Stimulated activated naive CD8-positive, alpha-beta T cell treated with anti-CD3 and anti-CD28 coated beads, Interleukin-15, Interleukin-2, amounts not matched to agents 100 U/mL and 50 U/mL, for 24 hours (primary cell): ENCODE measurements around the gene LPAR3.

Source experiments
- ATAC-seq: fragments of 150-1000 bp; cut with Tn5 transposase; one replicate; pipeline ENCODE4 v1.10.0; 2021
- DNase-seq: peaks from one replicate; pipeline ENCODE4 v3.0.0; 2021

LPAR3 gene

DNA sequence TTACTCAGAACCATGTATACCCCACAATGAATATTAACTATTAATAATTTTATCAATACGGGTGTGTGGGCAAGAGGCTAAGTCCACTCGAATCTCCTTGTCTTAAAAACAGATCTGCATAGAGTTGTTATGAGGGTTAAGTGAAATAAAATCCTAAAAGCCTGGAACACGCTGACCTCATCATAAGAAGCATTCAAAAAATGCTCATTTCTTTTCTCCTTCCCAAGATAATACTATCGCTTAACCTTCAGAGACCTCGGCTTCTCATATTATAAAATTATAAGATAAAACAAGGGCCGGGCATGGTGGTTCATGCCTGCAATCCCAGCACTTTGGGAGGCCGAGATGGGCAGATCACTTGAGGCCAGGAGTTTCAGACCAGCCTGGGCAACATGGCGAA lies 35.1 kb downstream of the LPAR3 start:
- DNase-seq, result no peak
- ATAC-seq, result no peak

- ATAC-seq, result no peak
- DNase-seq, result no peak
Measured at GRCh38 chr1:84856726-84857270, 36.2 kb downstream of the LPAR3 start.

DNA sequence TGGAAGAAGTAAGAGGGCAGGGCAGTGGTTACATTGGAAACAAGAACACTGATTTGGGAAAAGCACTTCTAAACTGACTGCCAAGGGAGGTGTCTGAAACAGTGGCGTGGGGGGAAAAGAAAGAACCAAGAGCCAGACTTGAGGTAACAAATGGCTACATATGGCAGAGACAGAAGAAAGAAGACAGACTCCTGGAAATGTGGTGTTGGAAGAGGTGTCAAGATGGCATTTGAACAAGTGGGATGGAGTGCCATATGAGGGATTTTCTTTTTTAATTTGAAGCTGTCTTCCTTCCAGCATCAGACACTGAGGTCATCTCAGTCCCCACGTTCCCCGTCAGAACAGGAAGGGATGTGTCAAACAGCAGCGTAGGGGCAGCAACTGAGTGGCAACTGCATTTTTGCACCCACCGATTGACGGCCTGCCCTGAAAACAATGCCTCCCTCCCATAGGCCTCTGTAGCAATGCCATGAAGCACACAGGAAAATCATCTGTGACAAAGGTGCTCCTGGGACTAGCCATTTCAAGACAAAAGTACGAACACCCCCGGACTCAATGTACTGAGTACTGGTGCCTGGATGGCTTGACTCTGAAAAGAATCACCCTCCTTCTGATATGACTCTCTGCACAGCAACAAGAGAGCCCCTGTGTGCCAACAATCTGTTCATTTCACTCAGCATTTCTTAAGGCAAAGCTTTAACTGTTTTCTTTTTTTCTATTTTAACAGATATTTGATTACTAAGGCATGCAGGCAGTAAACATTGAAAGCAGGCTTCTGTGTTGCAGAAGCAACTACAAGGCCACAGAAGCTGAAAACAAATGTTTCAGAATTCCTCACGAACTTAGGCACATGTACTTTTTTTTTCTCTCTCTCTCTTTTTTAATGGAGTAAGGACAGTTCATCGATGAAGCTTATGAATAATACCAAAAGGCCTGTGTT lies 37.0 kb downstream of the LPAR3 start:
- ATAC-seq (no peak), DNase-seq (no peak)

DNA sequence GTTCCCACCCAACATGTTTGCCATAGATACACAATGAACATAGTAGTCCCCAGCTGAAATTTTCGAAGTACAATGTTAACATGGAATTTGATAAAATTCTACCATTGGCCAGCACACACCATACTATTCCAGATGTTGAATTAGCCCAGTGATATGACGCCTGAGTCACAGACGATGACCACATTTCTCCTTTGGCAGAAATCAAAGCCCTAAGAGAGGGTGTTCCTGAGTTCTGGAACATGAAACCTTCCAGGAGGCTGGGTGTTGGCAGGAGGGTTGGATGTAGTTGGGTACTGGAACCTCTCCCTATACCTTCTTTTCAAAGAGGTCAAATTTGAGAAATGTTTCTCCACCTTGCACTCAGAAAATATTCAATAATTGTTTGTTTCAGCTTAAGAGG lies 37.8 kb downstream of the LPAR3 start:
- no peak for DNase-seq
- ATAC-seq, result no peak

DNA sequence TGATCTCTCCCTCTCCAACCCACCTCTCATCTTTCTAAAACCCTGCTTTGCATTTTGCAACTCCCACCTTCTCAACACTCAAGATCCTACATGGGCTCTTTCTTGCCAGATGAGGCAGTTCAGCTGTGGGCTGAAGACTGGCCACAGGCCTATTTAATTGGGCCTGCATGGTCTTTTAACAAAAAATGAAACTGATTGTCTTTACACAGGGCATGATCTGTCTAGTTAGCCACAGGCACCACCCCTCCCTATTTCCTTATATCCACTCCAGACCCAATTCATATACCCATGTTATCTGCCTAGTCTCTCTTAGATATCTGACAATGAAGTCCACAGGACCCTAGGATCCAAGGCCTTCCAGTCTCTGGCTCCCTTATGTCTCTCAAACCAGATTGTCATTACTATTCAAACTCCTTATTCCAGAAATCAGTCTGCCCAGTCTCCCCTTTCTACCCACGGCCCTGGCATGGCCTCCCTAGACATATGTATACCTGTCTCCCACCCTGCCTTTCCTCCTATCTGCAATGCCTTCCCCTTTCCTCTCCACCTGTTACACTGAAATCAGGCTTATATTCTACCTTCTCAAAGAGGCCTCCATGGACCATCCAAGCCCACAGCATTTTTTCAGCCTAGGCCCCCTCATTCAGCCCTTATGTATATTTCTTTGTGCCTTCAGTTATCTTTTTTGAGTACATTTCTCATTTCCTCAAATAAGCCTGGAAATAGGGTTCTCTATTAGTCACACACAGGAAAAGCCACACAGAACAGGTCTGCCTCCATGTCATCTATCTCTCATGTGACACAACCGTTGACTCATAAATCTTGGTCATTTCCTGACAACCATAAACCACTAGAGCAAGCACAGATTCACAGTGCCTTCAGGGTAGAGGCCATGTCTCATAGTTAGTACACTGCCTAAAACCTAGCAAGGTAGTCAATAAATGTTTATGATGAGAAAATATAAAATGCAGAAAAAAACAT lies 39.0 kb downstream of the LPAR3 start:
- DNase-seq (no peak), ATAC-seq (peak; percentile 100)

DNA sequence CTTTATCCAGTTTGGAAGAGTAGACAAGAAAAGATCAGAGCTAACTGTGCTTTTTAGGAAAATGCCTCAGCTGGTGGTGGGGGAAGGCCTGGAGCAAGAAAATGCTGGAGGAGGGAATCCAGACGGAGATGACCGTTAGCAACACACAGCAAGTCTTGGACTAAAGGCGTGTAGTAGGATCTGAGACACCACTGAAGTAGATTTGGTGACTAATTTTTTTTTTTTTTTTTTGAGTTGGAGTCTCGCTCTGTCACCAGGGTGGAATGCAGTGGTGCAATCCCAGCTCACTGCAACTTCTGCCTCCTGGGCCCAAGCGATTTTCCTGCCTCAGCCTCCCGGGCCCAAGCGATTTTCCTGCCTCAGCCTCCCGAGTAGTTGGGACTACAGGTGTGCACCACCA lies 41.2 kb downstream of the LPAR3 start:
- ATAC-seq, result no peak
- DNase-seq, result no peak

DNA sequence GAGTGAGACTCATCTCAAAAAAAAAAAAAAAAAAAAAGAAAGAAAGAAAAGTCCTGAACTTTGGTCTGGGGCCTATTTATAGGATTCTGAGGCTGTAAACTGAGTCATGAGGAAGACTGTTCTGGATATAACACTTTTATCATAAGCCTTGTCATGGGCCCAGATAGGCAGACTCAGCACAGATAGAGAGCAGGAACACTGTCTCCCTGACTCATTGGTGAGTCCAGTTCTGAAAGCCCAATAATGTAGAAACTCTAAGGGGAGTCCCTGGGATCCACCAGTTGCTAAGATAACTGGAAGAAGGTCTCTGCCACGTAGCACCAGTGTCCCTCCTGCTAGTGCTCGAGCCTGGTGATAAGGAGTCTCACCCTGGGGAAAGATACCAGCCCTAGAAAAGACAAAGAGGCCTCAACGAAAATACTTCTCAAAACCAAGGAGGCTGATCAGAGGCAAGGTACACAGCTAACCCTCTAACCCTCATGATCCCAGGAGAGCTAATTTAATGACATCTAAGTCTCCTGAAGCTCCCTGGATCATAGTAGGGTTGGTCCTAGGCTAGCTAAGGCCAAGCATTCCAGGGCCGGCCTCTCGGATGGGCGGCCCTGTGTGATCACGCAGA lies 43.5 kb downstream of the LPAR3 start:
- DNase-seq (no peak), ATAC-seq (no peak)

DNA sequence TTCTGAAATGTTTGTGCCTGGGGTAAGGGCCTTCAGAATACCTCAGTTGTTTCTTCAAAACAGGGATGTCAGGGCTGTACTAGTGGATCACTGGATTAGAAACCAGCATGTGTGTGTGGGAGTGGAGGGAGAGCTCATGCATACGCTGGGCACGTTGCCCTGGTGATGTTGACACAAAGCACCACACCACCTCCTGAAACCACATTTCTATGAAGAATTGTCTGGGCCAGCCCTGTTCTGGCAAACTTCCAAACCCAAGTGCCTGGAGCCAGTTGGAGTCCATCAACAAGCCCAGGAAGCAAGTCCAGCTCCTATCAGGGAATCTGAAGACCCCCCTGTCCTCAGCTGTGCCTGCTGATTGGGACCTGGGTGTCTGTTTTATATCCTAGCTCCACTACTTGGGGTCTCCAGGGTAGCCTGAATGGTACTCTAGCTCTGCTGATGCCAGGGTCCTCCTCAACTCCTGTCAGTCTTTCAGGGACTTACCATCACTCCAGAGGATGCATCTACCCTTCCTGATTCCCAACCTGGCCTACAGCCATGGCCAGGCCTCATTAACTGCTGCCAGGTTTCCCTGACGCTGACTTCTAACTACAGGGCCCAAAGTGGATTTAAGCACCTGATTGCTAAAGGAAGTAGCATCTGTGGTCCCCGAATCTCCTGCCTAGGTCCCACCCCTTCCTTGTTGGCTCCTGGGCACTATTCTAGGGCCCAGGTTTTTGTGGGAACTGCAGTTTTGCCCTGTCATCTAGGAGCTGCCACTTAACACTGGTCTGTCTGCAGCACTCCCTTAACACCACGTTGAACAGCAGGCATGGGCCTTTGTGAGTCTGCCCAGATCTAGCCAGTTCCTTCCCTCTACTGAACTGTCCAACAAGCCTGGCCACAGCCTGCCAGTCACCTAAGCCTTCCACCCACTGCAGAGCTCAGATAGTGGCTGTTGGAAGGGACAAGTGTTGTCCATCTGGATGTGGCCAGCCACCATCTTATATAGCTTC lies 45.5 kb downstream of the LPAR3 start:
- ATAC-seq (peak; percentile 56), DNase-seq (peak; percentile 27)

DNA sequence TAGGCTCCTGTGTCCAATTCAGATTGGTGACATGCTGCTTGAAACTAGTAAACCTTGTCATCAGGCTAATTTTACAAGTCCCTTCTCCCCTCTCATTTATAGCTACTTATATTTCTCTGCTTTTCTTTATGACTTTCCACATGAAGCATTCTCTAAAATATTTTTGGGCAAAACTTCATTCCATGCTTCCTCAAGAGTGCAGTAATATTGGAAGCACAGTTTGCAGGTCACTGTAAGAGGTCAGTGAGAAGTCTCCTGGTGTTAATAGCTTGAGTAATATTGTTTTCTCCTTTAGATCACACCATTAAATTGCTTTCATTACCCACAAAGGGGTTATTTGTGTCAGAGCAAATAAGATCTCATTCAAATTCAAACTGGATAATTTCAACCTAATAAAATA lies 46.6 kb downstream of the LPAR3 start:
- ATAC-seq (no peak), DNase-seq (no peak)

GRCh38 chr1:84845357-84845756 lies 47.6 kb downstream of the LPAR3 start:
- DNase-seq (no peak), ATAC-seq (no peak)

- ATAC-seq (no peak), DNase-seq (no peak)
Measured at GRCh38 chr1:84844094-84844493, 48.9 kb downstream of the LPAR3 start.

DNA sequence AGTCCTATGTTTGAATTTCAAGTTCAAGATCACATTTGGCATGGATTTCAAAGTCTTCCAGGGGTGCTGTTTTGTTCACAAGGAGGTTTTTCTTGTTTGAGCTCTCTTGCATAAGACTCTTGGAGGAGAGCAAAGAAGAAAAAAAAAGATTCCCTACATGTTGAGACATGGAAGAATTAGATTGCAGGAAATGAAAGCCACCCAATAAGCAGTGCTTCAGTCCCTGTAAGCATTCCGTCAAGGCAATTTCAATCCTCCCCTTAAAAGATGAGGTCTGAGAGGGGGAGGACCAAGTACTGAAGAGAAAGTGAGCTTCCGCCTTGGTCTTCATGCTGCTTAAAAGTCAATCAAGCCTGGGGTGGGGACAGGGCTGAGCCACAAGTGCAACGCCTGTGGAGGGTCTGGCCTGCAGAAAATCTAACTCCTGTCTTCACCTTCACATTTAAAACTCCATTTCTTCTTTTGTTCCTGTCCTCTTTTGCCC lies 50.2 kb downstream of the LPAR3 start:
- ATAC-seq (no peak), DNase-seq (no peak)

- ATAC-seq (no peak), DNase-seq (no peak)
Measured at GRCh38 chr1:84841971-84842370, 51.0 kb downstream of the LPAR3 start.

GRCh38 chr1:84840346-84840745 lies 52.7 kb downstream of the LPAR3 start:
- no peak for ATAC-seq
- DNase-seq, result no peak

DNA sequence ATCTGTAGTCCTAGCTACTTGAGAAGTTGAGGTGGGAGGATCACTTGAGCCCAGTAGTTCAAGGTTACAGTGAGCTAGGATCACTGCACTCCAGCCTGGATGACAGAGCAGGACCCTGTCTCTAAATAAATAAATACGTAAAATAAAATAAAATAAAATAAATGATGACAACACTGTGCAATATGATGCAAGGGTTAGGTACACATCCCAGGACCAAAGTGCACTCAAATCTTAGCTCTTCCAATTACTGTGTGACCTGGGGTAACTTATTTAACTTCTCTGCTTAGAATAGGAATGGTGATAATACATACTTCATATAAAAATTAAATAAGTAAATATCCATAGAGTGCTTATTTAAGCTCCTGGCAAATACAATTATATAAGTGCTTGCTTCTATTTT lies 53.5 kb downstream of the LPAR3 start:
- ATAC-seq (no peak), DNase-seq (no peak)

- ATAC-seq, result no peak
Measured at GRCh38 chr1:84836145-84836544, 56.9 kb downstream of the LPAR3 start.

GRCh38 chr1:84835169-84835568 lies 57.8 kb downstream of the LPAR3 start:
- ATAC-seq, result no peak
- no peak for DNase-seq

More at GRCh38 chr1:84836145-84836544, 56.9 kb downstream of the LPAR3 start:
- no peak for DNase-seq

GRCh38 chr1:84834419-84835064 lies 58.5 kb downstream of the LPAR3 start:
- no peak for DNase-seq
- ATAC-seq, result no peak

- DNase-seq (no peak), ATAC-seq (no peak)
Measured at GRCh38 chr1:84833194-84833593, 59.8 kb downstream of the LPAR3 start.

DNA sequence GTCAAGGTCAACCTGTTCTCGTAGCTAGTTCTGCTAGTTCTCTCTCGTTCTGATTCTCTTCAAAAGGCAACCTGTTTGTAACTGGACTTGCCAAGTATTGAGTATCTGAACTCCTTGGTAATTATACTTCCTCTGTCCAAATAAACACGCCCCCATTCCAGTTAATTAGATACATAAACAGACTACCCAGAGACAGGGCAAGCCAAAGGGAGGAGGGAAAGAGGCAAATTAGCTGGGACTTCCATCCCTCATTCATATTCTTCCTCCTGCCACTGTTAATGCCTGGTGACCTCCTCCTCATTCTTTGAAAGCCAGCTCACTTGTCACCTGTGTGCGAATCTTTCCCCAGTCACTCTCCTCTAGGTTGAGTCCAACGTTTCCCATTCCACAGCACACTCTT lies 62.9 kb downstream of the LPAR3 start:
- ATAC-seq, result no peak

More for the DNA sequence above, 62.9 kb downstream of the LPAR3 start:
- no peak for DNase-seq
